GM23338 (cell line): ENCODE measurements around the gene NTRK3. TPM values are rescaled to one million over a fixed set of nuclear protein-coding genes. Genes with fewer than 3 reads are reported as not detected.

Source experiments
- ATAC-seq: fragments of 200-7000 bp; cut with Tn5 transposase; 3 replicates; pipeline ENCODE4 v1.9.1; 2020
- DNase-seq: peaks from one replicate; pipeline ENCODE4 v3.0.0-alpha.2; 2015; ENCODE audit warnings: low spot score
- H2AFZ ChIP-seq: fragments of 200-600 bp; sonication (generic); 2 replicates; pipeline ENCODE4 v1.8.0; 2016; ENCODE audit warnings: antibody characterized with exemption, mild to moderate bottlenecking, moderate library complexity
- H3F3A ChIP-seq: fragments of 200-600 bp; sonication (generic); replicated peaks from 2 replicates; pipeline ENCODE4 v1.8.0; 2017; ENCODE audit warnings: antibody characterized with exemption, mixed run types, low read depth
- H3K27ac ChIP-seq: fragments of 200-600 bp; sonication (generic); 2 replicates; pipeline ENCODE4 v1.6.1; 2016; ENCODE audit warnings: low read depth
- H3K27me3 ChIP-seq: fragments of 200-600 bp; sonication (generic); 2 replicates; pipeline ENCODE4 v1.8.0; 2016; ENCODE audit warnings: mild to moderate bottlenecking, mixed run types, moderate library complexity; ENCODE audit not compliant: insufficient read depth
- H3K36me3 ChIP-seq: fragments of 200-600 bp; sonication (generic); 2 replicates; pipeline ENCODE4 v1.8.0; 2016; ENCODE audit warnings: mild to moderate bottlenecking; ENCODE audit not compliant: insufficient read depth
- H3K4me1 ChIP-seq: fragments of 200-600 bp; sonication (generic); 2 replicates; pipeline ENCODE4 v1.8.0; 2016; ENCODE audit warnings: mild to moderate bottlenecking, moderate library complexity; ENCODE audit not compliant: insufficient read depth
- H3K4me2 ChIP-seq: fragments of 200-600 bp; sonication (generic); 2 replicates; pipeline ENCODE4 v1.7.1; 2017; ENCODE audit warnings: mixed run types
- H3K4me3 ChIP-seq: fragments of 200-600 bp; sonication (generic); 2 replicates; pipeline ENCODE4 v1.6.1; 2016; ENCODE audit warnings: mixed run types
- H3K79me2 ChIP-seq: fragments of 200-600 bp; sonication (generic); replicated peaks from 2 replicates; pipeline ENCODE4 v1.8.0; 2017; ENCODE audit warnings: mild to moderate bottlenecking; ENCODE audit not compliant: insufficient read depth
- H3K9me2 ChIP-seq: fragments of 200-600 bp; sonication (generic); 2 replicates; pipeline ENCODE4 v1.8.0; 2017; ENCODE audit not compliant: insufficient read depth
- H4K20me1 ChIP-seq: fragments of 200-600 bp; sonication (generic); replicated peaks from 2 replicates; pipeline ENCODE4 v1.8.0; 2017; ENCODE audit warnings: mild to moderate bottlenecking; ENCODE audit not compliant: insufficient read depth
- H3K27ac Mint-ChIP-seq: 2 replicates; pipeline ENCODE4 v1.8.0; 2020; ENCODE audit warnings: inconsistent platforms, mild to moderate bottlenecking, moderate library complexity, mixed read lengths
- H3K27me3 Mint-ChIP-seq: 3 replicates; pipeline ENCODE4 v1.8.0; 2022; ENCODE audit warnings: low read depth, mild to moderate bottlenecking, moderate library complexity, mixed read lengths, inconsistent platforms; ENCODE audit not compliant: insufficient read depth, poor library complexity
- H3K36me3 Mint-ChIP-seq: 3 replicates; pipeline ENCODE4 v1.8.0; 2021; ENCODE audit warnings: low read depth, mild to moderate bottlenecking, inconsistent platforms, moderate library complexity, mixed read lengths
- H3K4me1 Mint-ChIP-seq: 3 replicates; pipeline ENCODE4 v1.8.0; 2020; ENCODE audit warnings: mild to moderate bottlenecking, inconsistent platforms, mixed read lengths
- H3K4me3 Mint-ChIP-seq: 3 replicates; pipeline ENCODE4 v1.8.0; 2021; ENCODE audit warnings: moderate library complexity, mild to moderate bottlenecking, inconsistent platforms, mixed read lengths
- H3K9me3 Mint-ChIP-seq: 3 replicates; pipeline ENCODE4 v1.8.0; 2020; ENCODE audit warnings: moderate library complexity, mild to moderate bottlenecking, inconsistent platforms, mixed read lengths
- CREB1 ChIP-seq: fragments of 250-450 bp; sonication (Bioruptor Pico); IDR thresholded peaks from 2 replicates; pipeline ENCODE4 v1.5.0; 2020; ENCODE audit warnings: low read depth, mild to moderate bottlenecking, moderate library complexity
- EZH2 ChIP-seq: fragments of 200-600 bp; sonication (generic); IDR thresholded peaks from one replicate; pipeline ENCODE4 v1.8.0; 2017; ENCODE audit warnings: antibody characterized with exemption, mild to moderate bottlenecking, low read depth; ENCODE audit not compliant: unreplicated experiment
- EZH2phosphoT487 ChIP-seq: fragments of 200-600 bp; sonication (generic); IDR thresholded peaks from one replicate; pipeline ENCODE4 v1.8.1; 2018; ENCODE audit warnings: antibody characterized with exemption; ENCODE audit not compliant: unreplicated experiment
- JUNB ChIP-seq: IDR thresholded peaks from one replicate; pipeline ENCODE4 v1.6.1; 2016; ENCODE audit warnings: antibody characterized with exemption; ENCODE audit not compliant: unreplicated experiment
- NANOG ChIP-seq: IDR thresholded peaks from 2 replicates; pipeline ENCODE4 v1.6.1; 2016; ENCODE audit warnings: antibody characterized with exemption, borderline replicate concordance
- POLR2AphosphoS5 ChIP-seq: IDR thresholded peaks from 2 replicates; pipeline ENCODE4 v1.6.1; 2016; ENCODE audit warnings: antibody characterized with exemption, low read depth
- STAT1 ChIP-seq: IDR thresholded peaks from one replicate; pipeline ENCODE4 v1.6.1; 2016; ENCODE audit warnings: antibody characterized with exemption; ENCODE audit not compliant: unreplicated experiment
- ZNF114 ChIP-seq: fragments of 250-450 bp; sonication (Bioruptor Pico); IDR thresholded peaks from 2 replicates; pipeline ENCODE4 v1.5.0; 2020; ENCODE audit warnings: mild to moderate bottlenecking, moderate library complexity
- ZNF331 ChIP-seq: fragments of 250-450 bp; sonication (Bioruptor Pico); IDR thresholded peaks from 2 replicates; pipeline ENCODE4 v1.5.0; 2020; ENCODE audit warnings: low read depth, mild to moderate bottlenecking, moderate library complexity
- polyA plus RNA-seq: library from polyadenylated mRNA; unstranded; fragments of >200 nt; fragmentation: Nextera tagmentation; extraction: Ambion mirVana; gene quantifications from 2 replicates; pipeline ENCODE4 v1.2.1, GENCODE V29; 2016
- total RNA-seq: library from RNA; depleted of rRNA; stranded (reverse); fragments of >200 nt; shearing (Covaris generic); gene quantifications from 2 replicates; pipeline ENCODE4 v1.2.3, GENCODE V29; 2014
- TF ChIP-seq, protein P1 (sequence below), 2 experiments: fragments of 200-600 bp in 1 of 2; sonication (generic) in 1 of 2; conservative IDR thresholded peaks; 2 replicates each; pipeline versions ENCODE4 v1.5.1 to v1.6.1; 2016 to 2017; ENCODE audit warnings: antibody characterized with exemption in 2 of 2, low read depth in 2 of 2, mild to moderate bottlenecking in 2 of 2, moderate library complexity in 1 of 2
- TF ChIP-seq, protein P2 (sequence below): fragments of 250-450 bp; sonication (Bioruptor Pico); IDR thresholded peaks from 2 replicates; pipeline ENCODE4 v1.5.0; 2020; ENCODE audit warnings: mild to moderate bottlenecking, moderate library complexity
- TF ChIP-seq, protein P3 (sequence below): IDR thresholded peaks from 2 replicates; pipeline ENCODE4 v1.6.1; 2016; ENCODE audit warnings: antibody characterized with exemption
- TF ChIP-seq, protein P4 (sequence below): IDR thresholded peaks from one replicate; pipeline ENCODE4 v1.6.1; 2018; ENCODE audit warnings: antibody characterized with exemption; ENCODE audit not compliant: unreplicated experiment

The NTRK3 gene
- total and polyA plus RNA-seq, 2 experiments from 2014 or later = 3.1 to 5.3 TPM

DNA sequence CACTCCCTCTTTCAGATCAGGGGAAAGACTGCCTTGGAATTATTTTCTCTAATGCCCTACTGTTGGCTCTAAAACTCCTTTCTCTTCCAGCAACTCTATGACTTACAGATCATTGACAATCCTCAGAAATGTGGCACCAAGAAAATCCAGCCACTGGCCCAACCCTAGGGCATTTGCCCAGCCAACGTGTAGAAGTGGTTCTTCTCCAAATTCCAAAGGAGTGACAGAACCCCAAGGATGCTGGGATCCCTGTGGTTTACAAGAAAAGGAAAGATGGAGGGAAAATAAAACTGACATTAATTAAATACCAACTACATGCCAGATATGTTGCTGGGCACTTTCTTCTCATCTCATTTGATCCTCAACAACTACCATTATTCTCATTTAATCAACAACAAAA is 216.0 kb downstream of the NTRK3 start:
- H2AFZ ChIP-seq = no peak overlapping the region

More for the DNA sequence above, 216.0 kb downstream of the NTRK3 start:
- H3K27ac Mint-ChIP-seq = no peak overlapping the region
- Histone ChIP-seq H3F3A (no peaks in the 10 kb centered on the region), H3K4me2 (no peak overlapping the region), H4K20me1 (no peaks in the 10 kb centered on the region), H3K27ac (no peak overlapping the region), H3K4me3 (no peak overlapping the region), H3K4me1 (peaks cover 23% of the 10 kb centered on the region), H3K79me2 (no peaks in the 10 kb centered on the region), H3K9me2 (peaks cover 33% of the 10 kb centered on the region), H3K36me3 (no peaks in the 10 kb centered on the region), H3K27me3 (no peaks in the 10 kb centered on the region)
- ATAC-seq = no peak
- no peak overlapping the region for H3K4me3 Mint-ChIP-seq
- no peak for DNase-seq
- peaks cover 10% of the 10 kb centered on the region for H3K27me3 Mint-ChIP-seq
- H3K9me3 Mint-ChIP-seq = no peaks in the 10 kb centered on the region
- peaks cover 30% of the 10 kb centered on the region for H3K4me1 Mint-ChIP-seq
- no peaks in the 10 kb centered on the region for H3K36me3 Mint-ChIP-seq
- TF ChIP-seq JUNB (no peak), CREB1 (no peak), NANOG (no peak), POLR2AphosphoS5 (no peak), EZH2 (no peak), EZH2phosphoT487 (no peak), STAT1 (no peak), ZNF114 (no peak), ZNF331 (CRISPR knock-in tag) (no peak)
- TF ChIP-seq, protein P1, sequence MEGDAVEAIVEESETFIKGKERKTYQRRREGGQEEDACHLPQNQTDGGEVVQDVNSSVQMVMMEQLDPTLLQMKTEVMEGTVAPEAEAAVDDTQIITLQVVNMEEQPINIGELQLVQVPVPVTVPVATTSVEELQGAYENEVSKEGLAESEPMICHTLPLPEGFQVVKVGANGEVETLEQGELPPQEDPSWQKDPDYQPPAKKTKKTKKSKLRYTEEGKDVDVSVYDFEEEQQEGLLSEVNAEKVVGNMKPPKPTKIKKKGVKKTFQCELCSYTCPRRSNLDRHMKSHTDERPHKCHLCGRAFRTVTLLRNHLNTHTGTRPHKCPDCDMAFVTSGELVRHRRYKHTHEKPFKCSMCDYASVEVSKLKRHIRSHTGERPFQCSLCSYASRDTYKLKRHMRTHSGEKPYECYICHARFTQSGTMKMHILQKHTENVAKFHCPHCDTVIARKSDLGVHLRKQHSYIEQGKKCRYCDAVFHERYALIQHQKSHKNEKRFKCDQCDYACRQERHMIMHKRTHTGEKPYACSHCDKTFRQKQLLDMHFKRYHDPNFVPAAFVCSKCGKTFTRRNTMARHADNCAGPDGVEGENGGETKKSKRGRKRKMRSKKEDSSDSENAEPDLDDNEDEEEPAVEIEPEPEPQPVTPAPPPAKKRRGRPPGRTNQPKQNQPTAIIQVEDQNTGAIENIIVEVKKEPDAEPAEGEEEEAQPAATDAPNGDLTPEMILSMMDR (conservative IDR thresholded peaks at IDR 0.05; ENCODE audit: low read depth in 2 of 2) = no peak
- TF ChIP-seq, protein P2, sequence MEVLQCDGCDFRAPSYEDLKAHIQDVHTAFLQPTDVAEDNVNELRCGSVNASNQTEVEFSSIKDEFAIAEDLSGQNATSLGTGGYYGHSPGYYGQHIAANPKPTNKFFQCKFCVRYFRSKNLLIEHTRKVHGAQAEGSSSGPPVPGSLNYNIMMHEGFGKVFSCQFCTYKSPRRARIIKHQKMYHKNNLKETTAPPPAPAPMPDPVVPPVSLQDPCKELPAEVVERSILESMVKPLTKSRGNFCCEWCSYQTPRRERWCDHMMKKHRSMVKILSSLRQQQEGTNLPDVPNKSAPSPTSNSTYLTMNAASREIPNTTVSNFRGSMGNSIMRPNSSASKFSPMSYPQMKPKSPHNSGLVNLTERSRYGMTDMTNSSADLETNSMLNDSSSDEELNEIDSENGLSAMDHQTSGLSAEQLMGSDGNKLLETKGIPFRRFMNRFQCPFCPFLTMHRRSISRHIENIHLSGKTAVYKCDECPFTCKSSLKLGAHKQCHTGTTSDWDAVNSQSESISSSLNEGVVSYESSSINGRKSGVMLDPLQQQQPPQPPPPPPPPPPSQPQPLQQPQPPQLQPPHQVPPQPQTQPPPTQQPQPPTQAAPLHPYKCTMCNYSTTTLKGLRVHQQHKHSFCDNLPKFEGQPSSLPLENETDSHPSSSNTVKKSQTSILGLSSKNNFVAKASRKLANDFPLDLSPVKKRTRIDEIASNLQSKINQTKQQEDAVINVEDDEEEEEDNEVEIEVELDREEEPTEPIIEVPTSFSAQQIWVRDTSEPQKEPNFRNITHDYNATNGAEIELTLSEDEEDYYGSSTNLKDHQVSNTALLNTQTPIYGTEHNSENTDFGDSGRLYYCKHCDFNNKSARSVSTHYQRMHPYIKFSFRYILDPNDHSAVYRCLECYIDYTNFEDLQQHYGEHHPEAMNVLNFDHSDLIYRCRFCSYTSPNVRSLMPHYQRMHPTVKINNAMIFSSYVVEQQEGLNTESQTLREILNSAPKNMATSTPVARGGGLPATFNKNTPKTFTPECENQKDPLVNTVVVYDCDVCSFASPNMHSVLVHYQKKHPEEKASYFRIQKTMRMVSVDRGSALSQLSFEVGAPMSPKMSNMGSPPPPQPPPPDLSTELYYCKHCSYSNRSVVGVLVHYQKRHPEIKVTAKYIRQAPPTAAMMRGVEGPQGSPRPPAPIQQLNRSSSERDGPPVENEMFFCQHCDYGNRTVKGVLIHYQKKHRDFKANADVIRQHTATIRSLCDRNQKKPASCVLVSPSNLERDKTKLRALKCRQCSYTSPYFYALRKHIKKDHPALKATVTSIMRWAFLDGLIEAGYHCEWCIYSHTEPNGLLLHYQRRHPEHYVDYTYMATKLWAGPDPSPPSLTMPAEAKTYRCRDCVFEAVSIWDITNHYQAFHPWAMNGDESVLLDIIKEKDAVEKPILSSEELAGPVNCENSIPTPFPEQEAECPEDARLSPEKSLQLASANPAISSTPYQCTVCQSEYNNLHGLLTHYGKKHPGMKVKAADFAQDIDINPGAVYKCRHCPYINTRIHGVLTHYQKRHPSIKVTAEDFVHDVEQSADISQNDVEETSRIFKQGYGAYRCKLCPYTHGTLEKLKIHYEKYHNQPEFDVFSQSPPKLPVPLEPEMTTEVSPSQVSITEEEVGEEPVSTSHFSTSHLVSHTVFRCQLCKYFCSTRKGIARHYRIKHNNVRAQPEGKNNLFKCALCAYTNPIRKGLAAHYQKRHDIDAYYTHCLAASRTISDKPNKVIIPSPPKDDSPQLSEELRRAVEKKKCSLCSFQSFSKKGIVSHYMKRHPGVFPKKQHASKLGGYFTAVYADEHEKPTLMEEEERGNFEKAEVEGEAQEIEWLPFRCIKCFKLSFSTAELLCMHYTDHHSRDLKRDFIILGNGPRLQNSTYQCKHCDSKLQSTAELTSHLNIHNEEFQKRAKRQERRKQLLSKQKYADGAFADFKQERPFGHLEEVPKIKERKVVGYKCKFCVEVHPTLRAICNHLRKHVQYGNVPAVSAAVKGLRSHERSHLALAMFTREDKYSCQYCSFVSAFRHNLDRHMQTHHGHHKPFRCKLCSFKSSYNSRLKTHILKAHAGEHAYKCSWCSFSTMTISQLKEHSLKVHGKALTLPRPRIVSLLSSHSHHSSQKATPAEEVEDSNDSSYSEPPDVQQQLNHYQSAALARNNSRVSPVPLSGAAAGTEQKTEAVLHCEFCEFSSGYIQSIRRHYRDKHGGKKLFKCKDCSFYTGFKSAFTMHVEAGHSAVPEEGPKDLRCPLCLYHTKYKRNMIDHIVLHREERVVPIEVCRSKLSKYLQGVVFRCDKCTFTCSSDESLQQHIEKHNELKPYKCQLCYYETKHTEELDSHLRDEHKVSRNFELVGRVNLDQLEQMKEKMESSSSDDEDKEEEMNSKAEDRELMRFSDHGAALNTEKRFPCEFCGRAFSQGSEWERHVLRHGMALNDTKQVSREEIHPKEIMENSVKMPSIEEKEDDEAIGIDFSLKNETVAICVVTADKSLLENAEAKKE (CRISPR knock-in tag) = no peak
- TF ChIP-seq, protein P3, sequence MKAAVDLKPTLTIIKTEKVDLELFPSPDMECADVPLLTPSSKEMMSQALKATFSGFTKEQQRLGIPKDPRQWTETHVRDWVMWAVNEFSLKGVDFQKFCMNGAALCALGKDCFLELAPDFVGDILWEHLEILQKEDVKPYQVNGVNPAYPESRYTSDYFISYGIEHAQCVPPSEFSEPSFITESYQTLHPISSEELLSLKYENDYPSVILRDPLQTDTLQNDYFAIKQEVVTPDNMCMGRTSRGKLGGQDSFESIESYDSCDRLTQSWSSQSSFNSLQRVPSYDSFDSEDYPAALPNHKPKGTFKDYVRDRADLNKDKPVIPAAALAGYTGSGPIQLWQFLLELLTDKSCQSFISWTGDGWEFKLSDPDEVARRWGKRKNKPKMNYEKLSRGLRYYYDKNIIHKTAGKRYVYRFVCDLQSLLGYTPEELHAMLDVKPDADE = no peak
- TF ChIP-seq, protein P4, sequence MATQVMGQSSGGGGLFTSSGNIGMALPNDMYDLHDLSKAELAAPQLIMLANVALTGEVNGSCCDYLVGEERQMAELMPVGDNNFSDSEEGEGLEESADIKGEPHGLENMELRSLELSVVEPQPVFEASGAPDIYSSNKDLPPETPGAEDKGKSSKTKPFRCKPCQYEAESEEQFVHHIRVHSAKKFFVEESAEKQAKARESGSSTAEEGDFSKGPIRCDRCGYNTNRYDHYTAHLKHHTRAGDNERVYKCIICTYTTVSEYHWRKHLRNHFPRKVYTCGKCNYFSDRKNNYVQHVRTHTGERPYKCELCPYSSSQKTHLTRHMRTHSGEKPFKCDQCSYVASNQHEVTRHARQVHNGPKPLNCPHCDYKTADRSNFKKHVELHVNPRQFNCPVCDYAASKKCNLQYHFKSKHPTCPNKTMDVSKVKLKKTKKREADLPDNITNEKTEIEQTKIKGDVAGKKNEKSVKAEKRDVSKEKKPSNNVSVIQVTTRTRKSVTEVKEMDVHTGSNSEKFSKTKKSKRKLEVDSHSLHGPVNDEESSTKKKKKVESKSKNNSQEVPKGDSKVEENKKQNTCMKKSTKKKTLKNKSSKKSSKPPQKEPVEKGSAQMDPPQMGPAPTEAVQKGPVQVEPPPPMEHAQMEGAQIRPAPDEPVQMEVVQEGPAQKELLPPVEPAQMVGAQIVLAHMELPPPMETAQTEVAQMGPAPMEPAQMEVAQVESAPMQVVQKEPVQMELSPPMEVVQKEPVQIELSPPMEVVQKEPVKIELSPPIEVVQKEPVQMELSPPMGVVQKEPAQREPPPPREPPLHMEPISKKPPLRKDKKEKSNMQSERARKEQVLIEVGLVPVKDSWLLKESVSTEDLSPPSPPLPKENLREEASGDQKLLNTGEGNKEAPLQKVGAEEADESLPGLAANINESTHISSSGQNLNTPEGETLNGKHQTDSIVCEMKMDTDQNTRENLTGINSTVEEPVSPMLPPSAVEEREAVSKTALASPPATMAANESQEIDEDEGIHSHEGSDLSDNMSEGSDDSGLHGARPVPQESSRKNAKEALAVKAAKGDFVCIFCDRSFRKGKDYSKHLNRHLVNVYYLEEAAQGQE = no peak
